Heart left ventricle (tissue), 16 donors: ENCODE measurements around the gene SCFD2. TPM values are rescaled to one million over a fixed set of nuclear protein-coding genes. Genes with fewer than 3 reads are reported as not detected.

ENCODE experiments used
- ATAC-seq, 4 donors: fragments of 200-7000 bp; cut with Tn5 transposase; one replicate each; pipeline ENCODE4 v1.9.1; 2020 to 2022; ENCODE audit warnings: moderate library complexity in 4 of 4, mild to moderate bottlenecking in 3 of 4, moderate number of reproducible peaks in 1 of 4
- DNase-seq, 5 donors: peaks; one replicate each; pipeline ENCODE4 v3.0.0-alpha.2; 2020
- H3K27ac ChIP-seq, 12 donors: fragments of 200-600 bp; sonication (generic) in 4 of 12; one replicate each; pipeline versions ENCODE4 v1.5.0 to v1.8.0; 2016 to 2022; ENCODE audit warnings: mild to moderate bottlenecking in 2 of 12
- H3K27me3 ChIP-seq, 9 donors: fragments of 200-600 bp; sonication (generic) in 2 of 9; one replicate each; pipeline versions ENCODE4 v1.5.1 to v1.8.0; 2016 to 2022; ENCODE audit warnings: mild to moderate bottlenecking in 3 of 9
- H3K36me3 ChIP-seq, 9 donors: fragments of 200-600 bp; sonication (generic) in 2 of 9; one replicate each; pipeline versions ENCODE4 v1.5.0 to v1.8.0; 2018 to 2022; ENCODE audit warnings: mild to moderate bottlenecking in 2 of 9
- H3K4me1 ChIP-seq, 12 donors: fragments of 200-600 bp; sonication (generic) in 4 of 12; one replicate each; pipeline versions ENCODE4 v1.5.0 to v1.8.0; 2016 to 2022; ENCODE audit warnings: mild to moderate bottlenecking in 3 of 12
- H3K4me3 ChIP-seq, 12 donors: fragments of 200-600 bp; sonication (generic) in 4 of 12; one replicate each; pipeline versions ENCODE4 v1.5.0 to v1.8.0; 2017 to 2022; ENCODE audit warnings: mild to moderate bottlenecking in 9 of 12, moderate library complexity in 4 of 12
- H3K9me3 ChIP-seq, 12 donors: fragments of 200-600 bp; sonication (generic) in 4 of 12; one replicate each; pipeline versions ENCODE4 v1.5.0 to v1.8.0; 2016 to 2022; ENCODE audit warnings: mild to moderate bottlenecking in 1 of 12
- CTCF ChIP-seq, 12 donors: fragments of 200-600 bp; sonication (generic) in 4 of 12; IDR thresholded peaks; one replicate each; pipeline versions ENCODE4 v1.5.0 to v1.8.0; 2018 to 2022; ENCODE audit warnings: antibody characterized with exemption in 12 of 12, mild to moderate bottlenecking in 5 of 12
- POLR2A ChIP-seq, 2 donors: fragments of 450-650 bp; IDR thresholded peaks; one replicate each; pipeline ENCODE4 v1.6.1; 2017; ENCODE audit warnings: antibody characterized with exemption in 2 of 2, mild to moderate bottlenecking in 2 of 2, moderate library complexity in 2 of 2
- whole genome bisulfite sequencing, 4 donors: extraction: QIAGEN DNeasy Blood & Tissue Kit in 2 of 4; methylation state at CpG; one replicate each; pipeline versions ENCODE4 v1.1.5 to v1.1.7; 2013 to 2018; 5-methylcytosine and 5-hydroxymethylcytosine counted together
- intact Hi-C, 10 donors: fragments of 100-400 bp; cut with DNase I; formaldehyde crosslinking; loops; one replicate each; pipeline versions ENCODE4 v1.11.1 to v1.14.2; 2022
- polyA plus RNA-seq, 2 donors: library from polyadenylated mRNA; stranded (reverse); fragments of 200-250 nt; gene quantifications; one replicate each; pipeline ENCODE4 v1.2.3, GENCODE V29; 2013
- total RNA-seq, 9 donors: library from RNA; depleted of rRNA in 2 of 9; stranded (reverse); fragments of >200 nt in 2 of 9; fragmentation: NEBNext Ultra II Directional in 3 of 9; extraction: Animal tissue kit (Norgen Biotek cat#: 25700) in 3 of 9; gene quantifications; one replicate each; pipeline versions ENCODE4 v1.1.0 to v1.2.4, GENCODE V29; 2016 to 2023
- donor health status: ischemic (EF 13 %, LVEDD 7.1; RV severe dilation, severe dysfunction).
- donor health status: healthy with polysubstance abuse.
- donor health status: DM: no; HTN: yes; CAD: no.
- donor health status: DM: no; HTN: no; CAD: no.
- donor health status: ischemic (EF 25% LVEDD 6.9; RV normal size, moderate dysfunction).
- donor health status: ischemic (EF 25% LVEDD 5.7; RV mildly dilated, moderate dysfunction).
- donor health status: healthy.
- donor health status: DM: yes; HTN: yes; CAD: no.
- donor health status: ischemic (EF 35%, LVEDD 5.7; RV mildly dilated, moderate dysfunction).
- donor health status: nonischemic (EF 11% LVEDD 7.7; RV severe dilation, severe dysfunction).
- donor health status: DM: yes; HTN: yes; CAD: no.
- donor health status: PGD.
- donor health status: ischemic (EF 29% LVEDD 5.4; RV normal size, mild dysfunction).
- donor health status: nonischemic (EF 23%, LVEDD 6.1; RV moderate dilation, normal function).

Gene SCFD2
- total and polyA plus RNA-seq, 11 donors = 3.7 to 14.0 (median 9.8) TPM

DNA sequence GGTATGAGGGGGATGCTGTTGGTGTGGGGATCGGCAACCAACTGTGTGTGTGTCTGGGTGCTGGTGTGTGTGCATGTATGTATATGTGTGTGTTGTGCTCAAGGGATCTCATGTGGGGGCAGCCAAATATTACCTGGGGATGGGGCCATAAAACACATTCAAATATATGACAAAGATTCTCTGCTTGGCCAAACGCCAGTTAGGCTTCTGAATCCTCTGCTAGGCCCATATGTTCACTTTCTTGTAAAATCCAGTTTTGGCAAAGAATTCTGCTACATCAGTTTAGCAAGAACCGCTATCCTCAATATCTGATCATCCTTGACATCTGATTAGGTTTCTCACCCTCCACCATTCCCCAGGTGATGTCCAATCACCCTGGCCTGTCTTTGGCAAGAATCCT is 397.2 kb downstream of the SCFD2 start:
- H3K27me3 ChIP-seq = no peaks in the 10 kb centered on the region
- no peak overlapping the region for H3K27ac ChIP-seq
- ATAC-seq (no peak), DNase-seq (no peak)
- peaks cover 0 to 7% (median 0%) of the 10 kb centered on the region in 12 donors for H3K4me1 ChIP-seq
- no peak for TF ChIP-seq POLR2A (IDR thresholded peaks at IDR 0.05)
- no peak for TF ChIP-seq CTCF (IDR thresholded peaks at IDR 0.05)
- no peak overlapping the region for H3K4me3 ChIP-seq
- H3K9me3 ChIP-seq = peaks cover 0 to 17% (median 0%) of the 10 kb centered on the region in 12 donors
- intact Hi-C loops = loop anchor here in 1 of 10 donors (10.0 kb wide), 1 partner anchor 244 kb away; no protein-coding TSS in a partner anchor
- 94 to 98% (median 96%) methylated on average over 3 of the region's 3 CpGs for WGBS, 4 donors
- no peaks in the 10 kb centered on the region for H3K36me3 ChIP-seq

- Histone ChIP-seq H3K27ac (no peak overlapping the region), H3K9me3 (peaks cover 0 to 17% (median 0%) of the 10 kb centered on the region in 12 donors), H3K4me1 (peaks cover 0 to 12% (median 0%) of the 10 kb centered on the region in 12 donors), H3K4me3 (no peak overlapping the region), H3K36me3 (no peaks in the 10 kb centered on the region), H3K27me3 (no peaks in the 10 kb centered on the region)
- ATAC-seq (no peak), DNase-seq (no peak)
- 79 to 94% (median 88%) methylated on average over 5 of the region's 5 CpGs for WGBS, 4 donors
- TF ChIP-seq CTCF (IDR thresholded peaks at IDR 0.05) = no peak
- TF ChIP-seq POLR2A (IDR thresholded peaks at IDR 0.05) = no peak
- intact Hi-C loops = loop anchor here in 1 of 10 donors (10.0 kb wide), 1 partner anchor 243 kb away; no protein-coding TSS in a partner anchor
Observed at GRCh38 chr4:52968241-52968640, 397.6 kb downstream of the SCFD2 start.

- intact Hi-C loops = loop anchor here in 1 of 10 donors (10.0 kb wide), 1 partner anchor 242 kb away; no protein-coding TSS in a partner anchor
- DNase-seq (no peak), ATAC-seq (no peak)
- Histone ChIP-seq H3K27me3 (no peaks in the 10 kb centered on the region), H3K4me3 (no peak overlapping the region), H3K27ac (no peak overlapping the region), H3K4me1 (peaks cover 0 to 19% (median 2%) of the 10 kb centered on the region in 12 donors), H3K9me3 (peaks cover 0 to 17% (median 0%) of the 10 kb centered on the region in 12 donors), H3K36me3 (no peaks in the 10 kb centered on the region)
- TF ChIP-seq CTCF (IDR thresholded peaks at IDR 0.05) (no peak), POLR2A (IDR thresholded peaks at IDR 0.05) (no peak)
Observed at GRCh38 chr4:52966781-52967180, 399.1 kb downstream of the SCFD2 start.

- DNase-seq (no peak), ATAC-seq (no peak)
- WGBS, 4 donors = 93 to 96% (median 95%) methylated on average over 5 of the region's 5 CpGs
- intact Hi-C loops = loop anchor here in 1 of 10 donors (10.0 kb wide), 1 partner anchor 241 kb away; no protein-coding TSS in a partner anchor
- TF ChIP-seq CTCF (IDR thresholded peaks at IDR 0.05) = no peak
- TF ChIP-seq POLR2A (IDR thresholded peaks at IDR 0.05) = no peak
- Histone ChIP-seq H3K36me3 (no peaks in the 10 kb centered on the region), H3K4me1 (peaks cover 0 to 19% (median 2%) of the 10 kb centered on the region in 12 donors), H3K27me3 (no peaks in the 10 kb centered on the region), H3K9me3 (peaks cover 0 to 17% (median 0%) of the 10 kb centered on the region in 12 donors), H3K27ac (no peak overlapping the region), H3K4me3 (no peak overlapping the region)
Observed at GRCh38 chr4:52966172-52966571, 399.7 kb downstream of the SCFD2 start.
